ENCODE measurements around the gene COG5.
"Not testable (repeated sequence)": the region's sequence is repeated elsewhere in the genome, so short reads cannot be mapped to it uniquely, and the experiment has no call there.

COG5 gene

DNA sequence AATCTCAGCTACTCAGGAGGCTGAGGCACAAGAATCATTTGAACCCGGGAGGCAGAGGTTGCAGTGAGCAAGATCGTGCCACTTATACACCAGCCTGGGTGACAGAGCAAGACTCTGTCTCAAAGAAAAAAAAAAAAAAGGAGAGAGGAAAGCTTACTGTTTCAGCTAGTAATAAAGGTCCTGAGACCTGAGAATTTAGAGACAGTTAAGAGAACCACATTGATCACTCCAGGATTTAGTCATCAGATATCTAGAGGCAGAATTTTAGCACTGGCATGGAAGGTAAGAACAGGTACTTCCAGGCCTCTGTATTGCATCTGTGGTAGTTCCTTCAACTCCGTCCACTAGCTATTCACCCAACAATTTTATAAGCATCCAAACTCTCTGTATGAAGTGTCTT, 7.8 kb downstream of the COG5 start:
- peaks cover 32% of the 10 kb centered on the region for H3K4me1 Mint-ChIP-seq
- H3K36me3 Mint-ChIP-seq = peaks cover 49% of the 10 kb centered on the region
- H3K4me3 Mint-ChIP-seq = no peak overlapping the region
- no peak overlapping the region for H3K27ac Mint-ChIP-seq
- ATAC-seq = peak; percentile 75
- DNase-seq (ENCODE audit: low spot score in 2 of 2) = no peak
- no peaks in the 10 kb centered on the region for H3K9me3 Mint-ChIP-seq

GRCh38 chr7:107551936-107552335, 11.8 kb downstream of the COG5 start:
- Mint-ChIP-seq H3K4me3 (no peak overlapping the region), H3K9me3 (no peaks in the 10 kb centered on the region), H3K4me1 (peaks cover 26% of the 10 kb centered on the region), H3K27ac (no peak overlapping the region), H3K36me3 (peaks cover 64% of the 10 kb centered on the region)
- ATAC-seq (no peak), DNase-seq (ENCODE audit: low spot score in 2 of 2) (no peak)

- ATAC-seq = no peak
- peaks cover 26% of the 10 kb centered on the region for H3K4me1 Mint-ChIP-seq
- no peak for DNase-seq (ENCODE audit: low spot score in 2 of 2)
- H3K9me3 Mint-ChIP-seq = peaks cover 11% of the 10 kb centered on the region
- peak overlapping the region; percentile 3 for H3K27ac Mint-ChIP-seq
- H3K4me3 Mint-ChIP-seq = no peak overlapping the region
- H3K36me3 Mint-ChIP-seq = peaks cover 78% of the 10 kb centered on the region
These were observed 18.7 kb downstream of the COG5 start for GRCh38 chr7:107544848-107545591.

DNA sequence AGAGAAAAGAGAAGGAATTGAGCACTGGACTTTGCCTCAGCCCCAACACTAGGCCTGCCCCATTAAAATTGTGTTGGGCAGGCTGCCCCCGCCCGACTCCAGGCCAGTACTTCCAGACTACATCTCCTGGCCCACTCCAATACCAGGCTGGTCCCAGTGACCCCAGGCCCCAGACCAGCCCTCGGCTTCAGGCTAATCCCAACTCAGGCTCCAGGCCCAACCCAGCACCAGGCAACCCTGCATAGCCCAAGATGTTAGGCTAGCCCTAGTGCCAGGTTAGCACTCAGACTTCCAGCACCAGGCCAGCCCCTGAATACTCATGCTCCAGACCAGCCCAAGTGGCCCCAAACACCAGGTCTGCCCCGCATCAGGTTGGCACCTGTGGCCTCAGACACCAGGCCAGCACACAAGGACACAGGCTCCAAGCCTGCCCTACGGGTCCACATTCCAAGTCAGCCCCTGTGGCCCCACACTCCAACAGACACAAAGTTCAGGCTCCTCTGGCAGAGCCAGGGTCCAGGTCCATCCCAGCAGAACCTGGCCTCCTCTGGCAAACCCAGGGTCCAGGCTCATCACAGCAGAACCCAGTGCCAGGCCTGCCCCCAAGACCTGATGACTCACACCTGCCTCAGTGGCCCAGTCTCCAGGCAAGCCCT, 20.3 kb downstream of the COG5 start:
- H3K36me3 Mint-ChIP-seq = peaks cover 68% of the 10 kb centered on the region
- peak; percentile 11 for ATAC-seq

DNA sequence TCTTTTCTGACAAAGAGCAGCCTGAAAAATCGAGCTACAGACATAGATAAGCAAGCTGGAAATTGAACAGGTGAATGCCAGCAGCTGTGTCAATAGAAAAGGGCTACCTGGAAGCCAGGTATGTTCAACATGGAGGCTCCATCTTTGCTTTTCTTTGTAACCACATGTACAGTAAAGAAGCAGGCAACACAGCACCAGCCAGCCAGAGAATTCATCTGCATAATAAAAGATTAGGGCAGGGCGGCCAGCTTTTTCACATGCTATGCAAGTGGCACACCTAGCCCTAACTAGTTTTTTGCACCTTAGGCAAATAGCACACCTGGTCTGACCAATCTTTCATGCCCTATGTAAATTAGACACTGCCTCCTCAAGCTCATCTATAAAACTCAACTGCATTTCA, 25.7 kb downstream of the COG5 start:
- Mint-ChIP-seq H3K4me1 (peaks cover 39% of the 10 kb centered on the region), H3K36me3 (peaks cover 37% of the 10 kb centered on the region), H3K4me3 (no peak overlapping the region), H3K27ac (no peak overlapping the region), H3K9me3 (peaks cover 8% of the 10 kb centered on the region)
- ATAC-seq (no peak), DNase-seq (ENCODE audit: low spot score in 2 of 2) (no peak)

More for the DNA sequence above, 20.3 kb downstream of the COG5 start:
- peaks cover 11% of the 10 kb centered on the region for H3K9me3 Mint-ChIP-seq
- H3K27ac Mint-ChIP-seq = no peak overlapping the region
- DNase-seq (ENCODE audit: low spot score in 2 of 2) = no peak
- no peak overlapping the region for H3K4me3 Mint-ChIP-seq
- peaks cover 29% of the 10 kb centered on the region for H3K4me1 Mint-ChIP-seq

DNA sequence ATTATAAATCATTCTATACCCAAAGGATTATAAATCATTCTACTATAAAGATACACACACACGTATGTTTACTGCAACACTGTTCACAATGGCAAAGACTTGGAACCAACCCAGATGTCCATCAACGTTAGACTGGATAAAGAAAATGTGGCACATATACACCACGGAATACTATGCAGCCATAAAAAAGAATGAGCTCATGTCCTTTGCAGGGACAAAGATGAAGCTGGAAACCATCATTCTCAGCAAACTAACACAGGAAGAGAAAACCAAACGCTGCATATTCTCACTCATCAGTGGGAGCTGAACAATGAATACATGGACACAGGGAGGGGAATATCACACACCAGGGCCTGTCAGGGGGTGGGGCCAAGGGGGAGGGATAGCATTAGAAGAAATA, 26.5 kb downstream of the COG5 start:
- not testable (repeated sequence) for ATAC-seq; H3K27ac Mint-ChIP-seq; H3K4me3 Mint-ChIP-seq; DNase-seq (ENCODE audit: low spot score in 2 of 2); H3K9me3 Mint-ChIP-seq
- Mint-ChIP-seq H3K36me3 (peaks cover 31% of the 10 kb centered on the region), H3K4me1 (peaks cover 39% of the 10 kb centered on the region)

DNA sequence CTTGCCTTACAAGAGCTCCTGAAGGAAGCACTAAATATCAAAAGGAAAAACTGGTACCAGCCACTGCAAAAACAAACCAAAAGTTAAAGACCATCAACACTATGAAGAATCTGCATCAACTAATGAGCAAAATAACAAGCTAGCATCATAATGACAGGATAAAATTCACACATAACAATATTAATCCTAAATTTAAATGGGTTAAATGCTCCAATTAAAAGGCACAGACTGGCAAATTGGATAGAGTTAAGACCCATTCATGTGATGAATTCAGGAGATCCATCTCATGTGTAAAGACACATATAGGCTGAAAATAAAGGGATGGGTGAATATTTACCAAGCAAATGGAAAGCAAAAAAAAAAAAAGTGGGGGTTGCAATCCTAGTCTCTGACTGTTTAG, 29.6 kb downstream of the COG5 start:
- no peak for ATAC-seq
- Mint-ChIP-seq H3K4me1 (peaks cover 30% of the 10 kb centered on the region), H3K27ac (no peak overlapping the region), H3K36me3 (peaks cover 30% of the 10 kb centered on the region), H3K4me3 (no peak overlapping the region), H3K9me3 (peaks cover 8% of the 10 kb centered on the region)
- no peak for DNase-seq (ENCODE audit: low spot score in 2 of 2)

DNA sequence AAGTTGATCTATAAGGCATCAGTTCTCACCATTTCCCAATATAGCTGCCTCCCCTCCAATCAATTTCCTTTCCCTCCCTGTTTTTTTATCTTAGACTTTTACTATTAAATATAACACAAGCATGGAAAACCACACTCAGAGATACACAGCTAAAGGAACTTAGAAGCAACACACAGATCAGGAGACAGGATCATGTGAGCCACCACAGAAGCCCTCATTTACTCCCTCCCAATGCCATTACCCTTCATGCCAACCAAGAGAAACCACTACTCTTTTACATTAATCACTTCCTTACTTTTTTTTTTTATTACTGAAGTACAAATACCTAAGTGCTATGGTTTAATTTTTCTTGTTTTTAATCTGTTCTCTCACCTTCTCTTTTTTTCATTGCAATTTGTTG, 33.0 kb downstream of the COG5 start:
- Mint-ChIP-seq H3K9me3 (peaks cover 8% of the 10 kb centered on the region), H3K4me1 (peaks cover 29% of the 10 kb centered on the region), H3K4me3 (no peak overlapping the region), H3K36me3 (peaks cover 41% of the 10 kb centered on the region), H3K27ac (no peak overlapping the region)
- ATAC-seq = no peak
- DNase-seq (ENCODE audit: low spot score in 2 of 2) = no peak

DNA sequence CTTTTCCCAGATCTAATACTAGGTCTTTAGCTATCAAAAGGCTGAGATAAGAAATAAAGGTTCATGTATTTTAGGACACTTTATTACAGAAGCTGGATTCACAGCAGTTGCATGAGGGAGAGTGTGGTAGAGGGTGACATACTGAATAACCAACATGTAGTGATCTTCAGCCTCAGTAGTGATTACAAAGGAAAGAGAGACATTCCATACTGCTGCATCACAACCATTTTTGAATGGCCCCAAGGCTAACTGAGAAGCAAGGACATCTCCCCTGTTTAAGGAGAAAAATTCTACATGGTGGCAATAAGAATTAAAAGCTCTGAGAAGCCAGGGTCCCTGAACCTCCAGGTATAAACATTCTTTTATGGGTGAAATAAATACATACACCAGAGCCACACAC, 35.3 kb downstream of the COG5 start:
- Mint-ChIP-seq H3K27ac (peak overlapping the region; percentile 81), H3K4me1 (peaks cover 8% of the 10 kb centered on the region), H3K36me3 (peaks cover 54% of the 10 kb centered on the region), H3K9me3 (no peaks in the 10 kb centered on the region), H3K4me3 (no peak overlapping the region)
- ATAC-seq (no peak), DNase-seq (ENCODE audit: low spot score in 2 of 2) (no peak)

DNA sequence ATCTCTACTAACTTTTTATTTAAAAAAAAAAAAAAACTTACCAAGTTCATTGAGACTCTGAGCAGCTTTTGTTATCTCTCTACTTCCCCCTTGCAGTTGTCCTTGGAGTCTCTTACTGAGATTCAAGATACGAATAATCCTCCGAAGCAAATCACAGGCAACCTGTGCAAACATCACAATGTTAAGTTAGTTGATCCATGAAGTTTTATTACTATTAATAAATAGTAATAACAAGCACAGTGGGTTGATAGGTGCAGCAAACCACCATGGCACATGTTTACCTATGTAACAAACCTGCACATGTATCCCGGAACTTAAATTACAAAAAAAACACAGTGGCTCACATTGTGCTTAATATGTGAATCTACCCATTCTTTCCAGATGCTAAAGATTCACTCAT, 36.5 kb downstream of the COG5 start:
- H3K4me3 Mint-ChIP-seq = no peak overlapping the region
- H3K4me1 Mint-ChIP-seq = no peaks in the 10 kb centered on the region
- ATAC-seq = no peak
- no peak overlapping the region for H3K27ac Mint-ChIP-seq
- no peak for DNase-seq (ENCODE audit: low spot score in 2 of 2)
- no peaks in the 10 kb centered on the region for H3K9me3 Mint-ChIP-seq
- H3K36me3 Mint-ChIP-seq = peaks cover 54% of the 10 kb centered on the region

- Mint-ChIP-seq H3K36me3 (peaks cover 53% of the 10 kb centered on the region), H3K4me1 (peaks cover 3% of the 10 kb centered on the region), H3K27ac (no peak overlapping the region), H3K9me3 (no peaks in the 10 kb centered on the region), H3K4me3 (no peak overlapping the region)
- no peak for ATAC-seq
- DNase-seq (ENCODE audit: low spot score in 2 of 2) = no peak
These were observed 37.0 kb downstream of the COG5 start for GRCh38 chr7:107526672-107527071.

GRCh38 chr7:107506674-107507339, 56.9 kb downstream of the COG5 start:
- no peak overlapping the region for H3K27ac Mint-ChIP-seq
- no peaks in the 10 kb centered on the region for H3K9me3 Mint-ChIP-seq
- DNase-seq (ENCODE audit: low spot score in 2 of 2) (no peak), ATAC-seq (no peak)
- peaks cover 34% of the 10 kb centered on the region for H3K4me1 Mint-ChIP-seq
- peaks cover 13% of the 10 kb centered on the region for H3K36me3 Mint-ChIP-seq
- no peak overlapping the region for H3K4me3 Mint-ChIP-seq

- ATAC-seq = no peak
- DNase-seq (ENCODE audit: low spot score in 2 of 2) = no peak
- Mint-ChIP-seq H3K36me3 (peaks cover 12% of the 10 kb centered on the region), H3K27ac (no peak overlapping the region), H3K4me1 (peaks cover 34% of the 10 kb centered on the region), H3K4me3 (no peak overlapping the region), H3K9me3 (no peaks in the 10 kb centered on the region)
These were observed 57.6 kb downstream of the COG5 start for GRCh38 chr7:107505997-107506673.

- peaks cover 26% of the 10 kb centered on the region for H3K4me1 Mint-ChIP-seq
- H3K9me3 Mint-ChIP-seq = no peaks in the 10 kb centered on the region
- ATAC-seq (no peak), DNase-seq (ENCODE audit: low spot score in 2 of 2) (no peak)
- H3K4me3 Mint-ChIP-seq = no peak overlapping the region
- H3K36me3 Mint-ChIP-seq = peaks cover 9% of the 10 kb centered on the region
- no peak overlapping the region for H3K27ac Mint-ChIP-seq
These were observed 58.4 kb downstream of the COG5 start for GRCh38 chr7:107505362-107505761.

DNA sequence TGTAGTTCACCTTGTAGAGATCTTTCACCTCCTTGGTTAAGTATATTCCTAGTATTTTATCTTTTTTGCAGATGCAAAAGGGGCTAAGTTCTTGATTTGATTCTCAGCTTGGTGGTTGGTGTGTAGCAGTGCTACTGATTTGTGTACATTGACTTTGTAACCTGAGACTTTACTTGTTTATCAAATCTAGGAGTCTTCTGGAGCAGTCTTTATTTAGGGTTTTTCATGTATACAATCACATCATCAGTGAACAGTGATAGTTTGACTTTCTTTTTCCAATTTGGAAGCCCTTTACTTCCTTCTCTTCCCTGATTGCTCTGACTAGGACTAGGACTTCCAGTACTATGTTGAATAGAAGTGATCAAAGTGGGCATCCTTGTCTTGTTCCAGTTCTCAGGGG, 60.0 kb downstream of the COG5 start:
- DNase-seq (ENCODE audit: low spot score in 2 of 2) = no peak
- no peak for ATAC-seq
- Mint-ChIP-seq H3K4me3 (no peak overlapping the region), H3K4me1 (peaks cover 15% of the 10 kb centered on the region), H3K9me3 (no peaks in the 10 kb centered on the region), H3K36me3 (peaks cover 3% of the 10 kb centered on the region), H3K27ac (no peak overlapping the region)
